ENCODE measurements around the gene TSC22D2.

The TSC22D2 gene

GRCh38 chr3:150385296-150386242, 22.5 kb upstream of the TSC22D2 start:
- no peak for DNase-seq

DNA sequence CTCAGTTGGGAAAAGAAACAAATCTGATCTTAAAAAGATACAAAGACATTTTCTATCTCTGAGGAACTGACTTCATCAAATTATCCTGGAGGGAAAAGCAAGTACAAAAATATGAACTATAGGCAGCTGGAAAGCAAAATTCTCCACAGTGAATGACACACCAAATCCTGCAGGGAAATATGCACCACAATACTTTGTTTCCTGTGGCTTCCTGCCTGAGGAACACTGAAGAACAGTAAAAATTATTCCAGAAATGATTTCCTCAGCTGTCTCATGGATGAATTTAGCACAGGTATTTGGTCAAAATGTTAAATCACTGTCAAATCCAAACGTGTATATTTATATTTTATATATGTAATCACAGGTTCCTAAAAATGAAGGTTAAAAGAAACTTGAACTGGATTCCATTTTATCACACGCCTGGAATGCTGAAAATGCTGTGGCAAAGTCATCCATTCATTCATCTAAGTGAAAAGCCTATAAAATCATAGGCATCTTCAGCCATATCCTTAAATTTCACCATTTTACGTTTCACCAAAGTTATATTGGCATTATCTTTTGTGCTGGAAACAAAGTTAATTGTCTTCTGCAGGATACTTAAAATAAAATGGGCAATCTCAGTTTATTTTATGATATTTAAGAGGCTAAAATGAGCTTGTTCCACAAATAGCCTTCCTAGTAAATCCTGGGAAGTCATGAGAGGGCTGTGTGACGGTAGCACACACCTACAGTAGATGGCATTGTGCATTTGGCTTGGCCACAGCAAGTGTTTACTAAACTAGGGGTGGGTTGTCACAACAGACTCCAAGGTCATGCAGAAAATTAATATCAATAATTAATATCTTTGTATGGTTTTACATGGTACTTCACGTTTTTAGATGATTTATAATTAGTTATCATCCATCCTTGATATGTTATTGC, 19.3 kb upstream of the TSC22D2 start:
- DNase-seq, result no peak

DNA sequence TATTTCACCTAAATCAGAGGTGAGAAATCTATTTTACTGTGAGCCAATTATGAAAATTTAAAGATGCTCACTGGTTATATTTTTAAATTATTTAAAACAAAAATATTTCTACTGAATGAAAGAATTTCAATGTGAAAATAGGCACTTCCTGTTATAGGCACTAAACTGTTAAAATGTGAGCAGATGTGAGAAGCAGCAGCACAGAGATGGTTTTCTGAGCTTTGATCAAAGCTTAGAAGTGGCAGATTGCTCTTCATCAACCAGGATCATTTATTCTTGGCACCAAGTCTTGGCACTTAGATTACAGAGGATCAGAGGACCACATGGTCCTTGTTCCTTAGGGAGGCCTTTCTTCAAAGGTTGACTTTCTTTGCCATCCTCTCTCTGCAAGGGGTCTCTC, 18.0 kb upstream of the TSC22D2 start:
- no peak for DNase-seq

DNA sequence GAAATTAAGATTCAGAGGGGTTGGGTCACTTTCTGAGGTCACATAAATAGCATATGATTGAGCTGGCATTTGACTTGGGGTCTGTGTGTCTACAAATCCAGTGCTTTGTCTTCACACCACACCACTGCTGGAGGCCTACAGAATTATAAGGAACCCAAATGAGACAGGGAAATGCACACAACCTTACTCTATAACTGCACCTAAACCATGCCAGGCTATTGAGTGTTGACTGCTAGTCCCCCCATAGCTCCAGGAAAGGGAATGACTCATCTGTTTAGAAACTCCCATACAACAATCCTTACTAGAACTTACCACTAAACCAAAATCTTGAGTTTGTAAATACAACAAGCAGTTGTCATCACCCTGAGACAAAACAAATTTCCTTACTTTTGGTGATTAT, 16.9 kb upstream of the TSC22D2 start:
- DNase-seq, result no peak

DNA sequence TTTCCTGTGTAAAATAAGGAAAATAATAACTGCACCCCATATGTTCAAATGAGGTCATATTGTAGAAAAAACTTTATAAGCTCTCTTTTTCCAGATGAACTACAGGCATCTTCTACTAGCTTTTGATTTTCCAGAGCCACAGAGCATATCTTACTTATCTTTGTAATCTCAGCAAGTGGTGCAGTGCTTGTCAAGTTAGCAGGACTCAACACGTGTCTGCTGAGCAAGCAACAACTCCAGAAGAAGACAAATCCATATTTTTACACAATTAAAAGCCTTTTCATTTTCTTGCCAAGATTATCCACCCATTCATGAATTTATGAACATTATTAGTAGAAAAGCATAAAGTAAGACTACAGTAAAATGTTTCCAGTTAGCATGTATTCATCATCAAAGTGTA, 14.4 kb upstream of the TSC22D2 start:
- no peak for DNase-seq

DNA sequence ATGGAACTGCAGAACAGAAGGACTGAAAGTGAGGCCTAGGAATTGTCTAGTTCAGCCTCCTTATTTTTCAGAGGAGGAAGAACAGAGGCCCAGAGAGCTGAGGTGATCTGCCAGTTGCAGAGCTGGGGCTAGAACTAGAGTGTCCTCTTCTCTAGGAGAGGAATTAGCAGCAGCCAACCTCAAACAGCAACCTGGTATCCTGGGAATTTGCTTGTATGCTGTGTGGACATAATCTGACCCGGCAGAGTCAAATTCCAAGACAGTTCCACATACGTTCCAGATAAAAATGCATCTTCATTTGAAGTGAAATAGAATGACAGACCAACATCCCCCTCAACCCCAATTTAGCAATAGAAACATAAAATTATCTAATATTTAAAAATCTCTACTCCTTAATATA, 13.5 kb upstream of the TSC22D2 start:
- DNase-seq, result no peak

DNA sequence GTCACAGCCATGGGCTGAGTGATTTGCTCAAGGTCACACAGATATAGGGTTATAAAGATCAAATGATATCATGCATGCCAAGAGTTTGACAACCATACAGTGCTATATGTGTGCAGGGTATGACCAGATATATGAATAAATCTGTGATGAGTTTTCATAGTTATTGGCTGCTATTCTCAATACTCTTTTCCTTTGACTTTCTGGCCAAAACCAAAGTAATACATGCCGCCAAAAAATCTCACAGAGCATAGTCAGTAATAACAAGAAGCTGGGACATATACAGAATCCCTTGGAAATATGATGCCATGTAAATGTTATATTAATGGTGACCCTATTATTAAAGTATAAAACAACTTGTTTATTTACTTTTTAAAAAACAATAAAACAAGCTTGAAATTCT, 11.6 kb upstream of the TSC22D2 start:
- DNase-seq, result no peak

DNA sequence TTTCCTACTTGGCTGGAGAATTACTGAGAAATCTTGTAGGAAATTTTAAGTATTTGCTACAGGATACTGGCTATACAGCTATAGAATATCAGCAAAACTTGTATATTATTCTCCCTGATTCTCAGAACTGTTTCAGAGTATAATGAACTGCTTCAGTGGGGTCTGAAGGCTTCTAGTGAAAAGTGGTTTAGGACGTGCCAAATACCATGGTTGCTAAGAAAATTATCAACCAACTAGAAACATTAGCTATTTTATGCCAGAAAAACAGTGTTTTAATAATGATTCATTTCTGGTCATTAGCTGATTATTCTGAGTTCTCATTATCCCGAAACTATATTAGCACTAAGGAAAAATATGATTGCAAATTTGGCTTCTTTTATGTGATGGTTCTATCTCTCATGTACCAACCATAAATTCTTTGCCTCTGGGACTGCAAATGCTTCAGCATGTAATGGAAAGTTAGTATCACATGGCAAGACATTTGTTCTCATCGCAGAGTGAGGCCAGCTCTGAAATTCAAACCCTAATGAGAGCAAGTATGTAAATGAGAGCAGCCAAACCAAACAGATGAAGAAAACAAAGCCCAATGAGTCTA, 11.0 kb upstream of the TSC22D2 start:
- DNase-seq, result no peak

DNA sequence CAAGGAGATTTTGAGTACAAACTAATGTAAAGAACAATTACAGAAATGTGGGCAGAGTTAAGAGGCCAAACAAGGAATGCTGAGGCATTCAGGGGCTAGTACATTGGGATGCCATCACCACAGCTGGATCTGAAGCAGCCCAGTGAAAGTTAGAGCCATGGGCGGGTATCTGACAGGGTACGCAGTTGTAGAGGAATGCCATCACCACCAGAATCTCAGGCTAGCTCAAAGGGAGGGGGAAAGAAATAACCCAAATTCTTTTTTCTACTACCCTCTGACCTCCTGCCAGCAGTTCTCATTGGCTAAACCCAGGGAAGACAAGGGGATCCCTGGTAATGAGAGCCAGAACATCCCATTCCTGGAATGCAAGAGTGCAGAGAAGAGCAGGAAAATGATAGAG, 9.0 kb upstream of the TSC22D2 start:
- no peak for DNase-seq

GRCh38 chr3:150401285-150401684, 6.8 kb upstream of the TSC22D2 start:
- DNase-seq, result no peak

- no peak for DNase-seq
Measured at GRCh38 chr3:150402217-150402616, 5.9 kb upstream of the TSC22D2 start.

- no peak for DNase-seq
Measured at GRCh38 chr3:150404023-150404422, 4.1 kb upstream of the TSC22D2 start.

DNA sequence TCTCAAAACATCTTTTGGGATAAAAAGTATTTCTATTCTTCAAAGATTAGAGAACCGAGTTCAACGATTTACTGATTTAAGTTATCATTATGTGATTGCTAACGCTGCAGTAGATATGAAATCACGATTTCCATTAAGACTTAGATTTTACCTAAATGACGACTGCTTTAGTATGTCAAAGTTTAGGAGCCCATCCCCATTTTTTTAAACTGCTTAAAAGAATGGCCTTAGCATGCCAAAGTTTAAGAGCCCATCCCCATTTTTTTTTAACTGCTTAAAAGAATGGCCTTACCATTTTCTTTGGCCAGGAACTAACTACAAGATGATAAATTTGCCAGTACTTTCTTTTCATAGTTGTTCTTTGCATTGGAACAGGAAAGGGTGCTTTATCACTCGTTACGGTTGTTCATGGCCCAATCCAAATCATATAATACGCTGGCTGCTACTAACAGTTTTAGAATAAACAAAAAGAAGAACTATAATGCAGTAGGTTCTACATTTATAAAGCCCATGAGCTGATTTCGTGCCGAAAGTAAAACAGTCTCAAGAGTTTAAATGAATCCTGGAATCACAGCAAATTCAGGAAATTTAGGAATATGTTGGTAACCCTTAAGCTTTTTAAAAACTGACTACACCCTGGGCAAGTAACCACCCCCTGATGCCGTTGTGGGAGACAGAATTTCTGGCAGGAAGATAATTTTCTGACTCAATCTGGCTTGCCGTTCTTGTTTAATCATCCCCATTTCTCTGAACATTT, 869 bp upstream of the TSC22D2 start:
- DNase-seq, result no peak

DNA sequence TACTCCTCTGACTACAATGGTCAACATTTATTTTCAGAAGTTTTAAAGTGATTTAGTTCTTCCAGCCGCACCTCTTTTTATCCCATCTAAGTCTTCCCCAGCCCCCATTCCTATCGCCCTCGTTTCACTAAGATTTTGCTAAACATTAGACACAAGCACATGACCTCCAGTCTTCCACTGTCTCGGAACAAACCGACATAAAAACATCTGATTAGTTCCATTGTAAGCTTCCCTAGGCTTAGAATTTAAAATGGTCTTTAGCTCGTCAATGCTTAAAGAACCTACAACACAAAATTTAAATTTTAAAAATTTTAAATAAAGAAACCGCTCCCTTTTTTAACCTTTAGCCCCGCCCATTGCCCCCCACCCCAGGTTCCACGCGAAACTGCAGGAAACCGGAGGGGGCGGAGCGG, 284 bp upstream of the TSC22D2 start:
- DNase-seq, result peak; percentile 81

- no peak for DNase-seq
Measured at GRCh38 chr3:150409125-150409511, 1.0 kb downstream of the TSC22D2 start.

DNA sequence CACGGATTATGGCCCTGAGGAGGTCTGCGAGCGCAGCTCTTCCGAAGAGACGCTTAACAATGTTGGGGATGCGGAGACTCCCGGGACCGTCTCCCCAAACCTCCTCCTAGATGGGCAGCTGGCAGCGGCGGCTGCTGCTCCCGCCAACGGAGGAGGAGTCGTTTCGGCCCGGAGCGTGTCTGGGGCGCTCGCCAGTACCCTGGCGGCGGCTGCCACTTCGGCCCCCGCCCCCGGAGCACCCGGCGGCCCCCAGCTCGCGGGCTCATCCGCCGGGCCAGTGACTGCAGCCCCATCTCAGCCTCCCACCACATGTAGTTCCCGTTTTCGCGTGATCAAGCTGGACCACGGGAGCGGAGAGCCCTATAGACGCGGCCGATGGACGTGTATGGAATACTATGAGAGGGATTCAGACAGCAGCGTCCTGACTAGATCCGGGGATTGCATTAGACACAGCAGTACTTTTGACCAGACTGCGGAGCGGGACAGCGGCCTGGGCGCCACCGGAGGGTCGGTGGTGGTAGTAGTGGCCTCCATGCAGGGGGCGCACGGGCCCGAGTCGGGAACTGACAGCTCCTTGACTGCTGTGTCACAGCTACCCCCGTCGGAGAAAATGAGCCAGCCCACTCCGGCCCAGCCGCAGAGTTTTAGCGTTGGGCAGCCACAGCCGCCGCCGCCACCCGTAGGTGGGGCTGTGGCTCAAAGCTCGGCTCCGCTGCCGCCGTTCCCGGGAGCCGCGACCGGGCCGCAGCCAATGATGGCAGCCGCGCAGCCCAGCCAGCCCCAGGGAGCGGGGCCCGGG, 1.6 kb downstream of the TSC22D2 start:
- peak; percentile 25 for DNase-seq

GRCh38 chr3:150410311-150411105, 2.4 kb downstream of the TSC22D2 start:
- no peak for DNase-seq

DNA sequence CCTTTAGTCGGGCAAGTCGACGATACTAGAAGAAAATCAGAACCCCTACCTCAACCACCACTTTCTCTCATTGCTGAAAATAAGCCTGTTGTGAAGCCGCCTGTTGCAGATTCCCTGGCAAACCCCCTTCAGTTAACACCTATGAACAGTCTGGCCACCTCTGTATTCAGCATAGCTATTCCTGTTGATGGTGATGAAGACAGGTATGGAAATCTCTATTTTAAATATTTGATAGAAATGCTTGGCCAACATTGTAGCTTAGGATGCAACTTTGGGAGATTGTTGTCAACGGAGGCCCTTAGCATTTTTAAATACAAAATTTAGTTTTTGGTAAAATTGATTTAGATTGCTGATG, 3.0 kb downstream of the TSC22D2 start:
- DNase-seq, result no peak

- DNase-seq, result no peak
Measured at GRCh38 chr3:150411546-150411945, 3.4 kb downstream of the TSC22D2 start.

GRCh38 chr3:150411976-150412375, 3.9 kb downstream of the TSC22D2 start:
- DNase-seq, result no peak
